ENCODE results near the gene NFKBIE. TPM values are rescaled to one million over a fixed set of nuclear protein-coding genes. Genes with fewer than 3 reads are reported as not detected.

NFKBIE gene
- total and polyA plus RNA-seq, 9 of the 15 experiments (the other 6 are each of a cell fraction or from before 2014, with no cell fraction given): 2.1 to 16.4 (median 11.7) TPM

DNA sequence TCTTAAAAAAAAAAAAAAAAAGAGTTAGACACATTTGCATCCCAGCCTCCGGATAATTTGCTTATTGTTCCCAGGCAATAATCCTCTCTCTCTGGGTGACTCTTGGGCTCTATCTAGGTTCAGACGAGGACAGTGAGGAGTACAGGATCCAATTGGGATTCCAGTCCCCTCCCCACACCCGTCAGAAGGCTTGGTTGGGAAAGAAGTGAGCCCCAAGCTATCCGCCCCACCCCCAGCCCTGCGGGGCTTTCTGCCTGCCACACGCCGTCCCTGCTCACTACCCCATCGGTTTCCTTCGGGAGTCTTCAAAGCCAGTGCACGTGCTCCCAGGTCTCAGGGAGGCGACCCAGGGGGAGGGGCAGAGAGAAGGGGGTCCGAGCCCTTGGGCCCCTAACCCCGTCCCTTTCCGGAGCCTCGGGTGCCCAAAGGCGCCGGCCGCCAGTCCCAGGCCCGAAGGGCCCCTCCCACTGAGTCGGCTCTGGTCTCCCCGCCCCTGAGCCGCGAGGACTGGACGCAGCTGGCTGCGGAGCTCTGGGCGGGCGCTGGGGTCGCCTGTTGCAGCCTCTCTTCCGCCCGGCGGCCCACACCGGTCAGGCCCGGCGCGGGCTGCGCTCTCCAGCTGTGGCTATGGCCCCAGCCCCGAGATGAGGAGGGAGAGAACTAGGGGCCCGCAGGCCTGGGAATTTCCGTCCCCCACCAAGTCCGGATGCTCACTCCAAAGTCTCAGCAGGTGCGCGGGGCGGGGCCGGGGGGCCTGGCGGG lies 46.1 kb downstream of the NFKBIE start (continued):
- TF ChIP-seq, protein P1, sequence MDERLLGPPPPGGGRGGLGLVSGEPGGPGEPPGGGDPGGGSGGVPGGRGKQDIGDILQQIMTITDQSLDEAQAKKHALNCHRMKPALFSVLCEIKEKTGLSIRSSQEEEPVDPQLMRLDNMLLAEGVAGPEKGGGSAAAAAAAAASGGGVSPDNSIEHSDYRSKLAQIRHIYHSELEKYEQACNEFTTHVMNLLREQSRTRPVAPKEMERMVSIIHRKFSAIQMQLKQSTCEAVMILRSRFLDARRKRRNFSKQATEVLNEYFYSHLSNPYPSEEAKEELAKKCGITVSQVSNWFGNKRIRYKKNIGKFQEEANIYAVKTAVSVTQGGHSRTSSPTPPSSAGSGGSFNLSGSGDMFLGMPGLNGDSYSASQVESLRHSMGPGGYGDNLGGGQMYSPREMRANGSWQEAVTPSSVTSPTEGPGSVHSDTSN (CRISPR knock-in tag; IDR thresholded peaks at IDR 0.05; ENCODE audit: low read depth): no peak
- TF ChIP-seq, protein P1 (tag; conservative IDR thresholded peaks at IDR 0.05; ENCODE audit: low read depth): no peak
- TF ChIP-seq TARDBP (IDR thresholded peaks at IDR 0.05): peak; percentile 21; the same call in 1 of the 2 replicates
- no peak for TF ChIP-seq PHTF2 (CRISPR knock-in tag; IDR thresholded peaks at IDR 0.05)
- TF ChIP-seq PHB2 (IDR thresholded peaks at IDR 0.05; ENCODE audit: low read depth): no peak
- peak in 1 of 2 experiments; percentile 62; a peak in 1 of 4 replicates for TF ChIP-seq TRIM24 (IDR thresholded peaks at IDR 0.05)
- TF ChIP-seq NFIX (CRISPR knock-in tag; IDR thresholded peaks at IDR 0.05; ENCODE audit: low read depth): no peak
- TF ChIP-seq ZNF384 (IDR thresholded peaks at IDR 0.05; ENCODE audit: low read depth, low read length): peak; percentile 47
- no peak for TF ChIP-seq HDAC8 (tag; IDR thresholded peaks at IDR 0.05)
- no peak for TF ChIP-seq KLF1 (tag; IDR thresholded peaks at IDR 0.05)
- TF ChIP-seq, protein P2, sequence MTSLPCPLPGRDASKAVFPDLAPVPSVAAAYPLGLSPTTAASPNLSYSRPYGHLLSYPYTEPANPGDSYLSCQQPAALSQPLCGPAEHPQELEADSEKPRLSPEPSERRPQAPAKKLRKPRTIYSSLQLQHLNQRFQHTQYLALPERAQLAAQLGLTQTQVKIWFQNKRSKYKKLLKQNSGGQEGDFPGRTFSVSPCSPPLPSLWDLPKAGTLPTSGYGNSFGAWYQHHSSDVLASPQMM (CRISPR knock-in tag; IDR thresholded peaks at IDR 0.05): no peak
- no peak for TF ChIP-seq FOXM1 (IDR thresholded peaks at IDR 0.05; ENCODE audit: low read depth)
- no peak for TF ChIP-seq FOXM1 (CRISPR knock-in tag; IDR thresholded peaks at IDR 0.05; ENCODE audit: low read depth)
- TF ChIP-seq, protein P3, sequence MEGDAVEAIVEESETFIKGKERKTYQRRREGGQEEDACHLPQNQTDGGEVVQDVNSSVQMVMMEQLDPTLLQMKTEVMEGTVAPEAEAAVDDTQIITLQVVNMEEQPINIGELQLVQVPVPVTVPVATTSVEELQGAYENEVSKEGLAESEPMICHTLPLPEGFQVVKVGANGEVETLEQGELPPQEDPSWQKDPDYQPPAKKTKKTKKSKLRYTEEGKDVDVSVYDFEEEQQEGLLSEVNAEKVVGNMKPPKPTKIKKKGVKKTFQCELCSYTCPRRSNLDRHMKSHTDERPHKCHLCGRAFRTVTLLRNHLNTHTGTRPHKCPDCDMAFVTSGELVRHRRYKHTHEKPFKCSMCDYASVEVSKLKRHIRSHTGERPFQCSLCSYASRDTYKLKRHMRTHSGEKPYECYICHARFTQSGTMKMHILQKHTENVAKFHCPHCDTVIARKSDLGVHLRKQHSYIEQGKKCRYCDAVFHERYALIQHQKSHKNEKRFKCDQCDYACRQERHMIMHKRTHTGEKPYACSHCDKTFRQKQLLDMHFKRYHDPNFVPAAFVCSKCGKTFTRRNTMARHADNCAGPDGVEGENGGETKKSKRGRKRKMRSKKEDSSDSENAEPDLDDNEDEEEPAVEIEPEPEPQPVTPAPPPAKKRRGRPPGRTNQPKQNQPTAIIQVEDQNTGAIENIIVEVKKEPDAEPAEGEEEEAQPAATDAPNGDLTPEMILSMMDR (IDR thresholded peaks at IDR 0.05 in 2 of 3, conservative IDR thresholded peaks at IDR 0.05 in 1 of 3; ENCODE audit: insufficient read depth in 2 of 3, low read depth in 1 of 3, low read length in 3 of 3): no peak
- TF ChIP-seq ERF (CRISPR knock-in tag; IDR thresholded peaks at IDR 0.05): peak; percentile 91
- TF ChIP-seq, protein P4, sequence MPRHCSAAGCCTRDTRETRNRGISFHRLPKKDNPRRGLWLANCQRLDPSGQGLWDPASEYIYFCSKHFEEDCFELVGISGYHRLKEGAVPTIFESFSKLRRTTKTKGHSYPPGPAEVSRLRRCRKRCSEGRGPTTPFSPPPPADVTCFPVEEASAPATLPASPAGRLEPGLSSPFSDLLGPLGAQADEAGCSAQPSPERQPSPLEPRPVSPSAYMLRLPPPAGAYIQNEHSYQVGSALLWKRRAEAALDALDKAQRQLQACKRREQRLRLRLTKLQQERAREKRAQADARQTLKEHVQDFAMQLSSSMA (CRISPR knock-in tag; IDR thresholded peaks at IDR 0.05): no peak
- TF ChIP-seq MYC (IDR thresholded peaks at IDR 0.05; ENCODE audit: low read depth, low read length): peak; percentile 51
- TF ChIP-seq MYC (CRISPR knock-in tag; IDR thresholded peaks at IDR 0.05; ENCODE audit: borderline replicate concordance, low read depth): peak; percentile 62; the same call in 1 of the 2 replicates
- no peak for TF ChIP-seq ZNF589 (CRISPR knock-in tag; IDR thresholded peaks at IDR 0.05; ENCODE audit: low read depth)
- TF ChIP-seq CHD1 (IDR thresholded peaks at IDR 0.05; ENCODE audit: low read length): peak; percentile 26
- peak; percentile 75 for TF ChIP-seq ETV5 (CRISPR knock-in tag; IDR thresholded peaks at IDR 0.05; ENCODE audit: low read depth)
- no peak for TF ChIP-seq PRMT5 (CRISPR knock-in tag; IDR thresholded peaks at IDR 0.05)
- no peak; the same call in none of the 2 replicates for TF ChIP-seq CTBP1 (IDR thresholded peaks at IDR 0.05; ENCODE audit: borderline replicate concordance)
- no peak for TF ChIP-seq EZH2 (IDR thresholded peaks at IDR 0.05; ENCODE audit: borderline replicate concordance, low read depth, low read length)
- no peak for TF ChIP-seq ZNF212 (CRISPR knock-in tag; IDR thresholded peaks at IDR 0.05)
